ENCODE measurements around the gene CEP63. TPM values are rescaled to one million over a fixed set of nuclear protein-coding genes. Genes with fewer than 3 reads are reported as not detected.
A peak's percentile ranks its signal among the peaks of the same experiment; 100 is the strongest.

Gene CEP63
- 13.7 and 21.4 TPM in 2 replicates for total RNA-seq (2014; rRNA removed; shearing (Covaris generic))

DNA sequence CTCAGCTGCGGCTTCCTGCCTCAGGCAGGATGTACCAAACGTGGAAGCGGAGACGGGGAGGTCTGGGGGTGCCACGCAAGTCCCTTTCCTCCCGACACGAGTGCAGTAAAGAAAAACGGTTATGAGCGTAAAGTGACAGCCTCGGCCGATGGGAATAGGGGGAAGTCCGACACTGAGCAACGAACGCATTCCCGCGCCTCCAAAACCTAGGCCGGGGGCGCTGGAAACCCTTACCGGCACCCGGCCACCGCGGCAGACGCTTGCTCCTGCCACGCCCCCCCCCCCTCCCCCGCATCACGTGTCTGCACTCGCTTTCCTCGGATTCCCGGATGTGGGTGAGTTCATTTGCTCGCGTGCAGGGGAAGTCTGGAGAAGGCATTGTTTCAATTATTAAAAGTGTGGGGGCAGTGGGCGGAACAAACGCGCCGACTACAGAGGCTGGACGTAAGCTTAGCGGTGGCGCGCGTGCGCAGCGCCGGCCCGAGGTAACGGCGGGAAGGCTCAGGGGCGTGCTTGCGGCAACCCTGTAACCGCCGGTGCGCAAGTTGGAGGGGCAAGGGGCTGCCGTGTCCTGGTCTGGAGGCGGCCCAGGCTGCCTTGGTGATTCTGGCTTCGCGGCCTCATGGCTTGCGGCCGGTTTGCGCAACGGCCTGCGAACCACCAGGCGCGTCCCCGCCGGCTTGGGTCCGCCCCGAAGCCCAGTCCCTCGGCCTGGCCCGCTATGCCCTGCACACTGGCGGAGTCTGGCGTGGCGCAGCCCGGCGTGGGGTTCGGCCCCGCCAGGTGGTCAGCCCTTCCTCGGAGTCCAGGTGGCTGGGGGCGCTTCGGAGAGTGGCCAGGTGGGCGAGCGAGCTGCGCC lies at the start of gene CEP63, which contains the start of gene ANAPC13:
TSS of gene CEP63 (plus strand) at position 340 of the 859 bp plus-strand sequence. CDS start 9,264 bp downstream, outside the sequence.
TSS of gene ANAPC13 (minus strand) at position 268 of the 859 bp plus-strand sequence. CDS start 3,081 bp downstream, outside the sequence.
- Histone ChIP-seq H3K4me3 (ENCODE audit: insufficient read depth, low read depth, low read length) (peak within 1 kb of the TSS; percentile 80), H3K36me3 (replicated peaks; ENCODE audit: control insufficient read depth, insufficient read depth, low read length) (peaks cover 6% of the 10 kb centered on the region), H3K27me3 (ENCODE audit: control insufficient read depth, insufficient read depth, low read length) (no peaks in the 10 kb centered on the region)
- peak; percentile 92 for DNase-seq

DNA sequence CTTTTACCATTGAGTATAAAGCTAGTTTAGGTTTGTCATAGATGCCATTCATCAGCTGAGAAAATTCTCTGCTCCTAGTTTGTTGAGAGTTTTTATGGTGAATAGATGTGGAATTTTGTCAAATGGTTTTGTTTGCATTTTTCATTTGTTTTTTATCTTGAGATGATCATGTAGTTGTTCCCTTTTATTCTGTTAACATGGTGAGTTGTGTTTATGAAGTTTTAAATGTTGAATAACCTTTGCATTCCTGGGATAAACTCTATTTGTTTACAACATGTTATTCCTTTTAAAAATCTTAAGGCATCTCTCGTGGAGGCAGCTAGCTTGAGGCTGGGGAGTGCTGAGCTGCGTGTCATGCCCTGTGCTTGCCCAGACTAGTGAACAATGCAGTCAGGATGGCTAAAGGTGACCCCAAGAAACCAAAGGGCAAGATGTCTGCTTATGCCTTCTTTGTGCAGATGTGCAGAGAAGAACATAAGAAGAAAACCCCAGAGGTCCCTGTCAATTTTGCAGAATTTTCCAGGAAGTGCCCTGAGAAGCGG lies 48.6 kb upstream of the CEP63 start:
- Histone ChIP-seq H3K36me3 (replicated peaks; ENCODE audit: control insufficient read depth, insufficient read depth, low read length) (no peaks in the 10 kb centered on the region), H3K27me3 (ENCODE audit: control insufficient read depth, insufficient read depth, low read length) (no peaks in the 10 kb centered on the region), H3K4me3 (ENCODE audit: insufficient read depth, low read depth, low read length) (no peak overlapping the region)
- DNase-seq = no peak

DNA sequence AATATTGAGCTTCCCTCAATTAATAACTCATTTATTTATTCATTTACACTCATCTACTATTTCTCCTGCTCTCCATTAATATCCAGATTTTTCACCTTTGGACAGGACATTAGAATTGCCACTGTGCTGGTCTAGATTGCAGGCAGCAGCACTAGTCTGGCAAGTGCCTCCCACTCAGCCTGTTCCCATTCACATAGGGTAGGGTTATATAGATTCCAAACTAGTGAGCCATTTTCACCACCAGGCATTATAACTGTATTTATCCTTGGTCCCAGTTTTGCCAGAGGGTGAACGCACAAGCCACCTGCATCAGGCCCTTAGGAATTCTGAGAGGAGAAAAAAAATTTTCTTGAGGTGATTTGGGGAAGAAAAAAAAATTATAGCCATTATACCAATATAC lies 44.5 kb upstream of the CEP63 start:
- Histone ChIP-seq H3K36me3 (replicated peaks; ENCODE audit: control insufficient read depth, insufficient read depth, low read length) (no peaks in the 10 kb centered on the region), H3K27me3 (ENCODE audit: control insufficient read depth, insufficient read depth, low read length) (no peaks in the 10 kb centered on the region), H3K4me3 (ENCODE audit: insufficient read depth, low read depth, low read length) (no peak overlapping the region)
- DNase-seq = no peak

DNA sequence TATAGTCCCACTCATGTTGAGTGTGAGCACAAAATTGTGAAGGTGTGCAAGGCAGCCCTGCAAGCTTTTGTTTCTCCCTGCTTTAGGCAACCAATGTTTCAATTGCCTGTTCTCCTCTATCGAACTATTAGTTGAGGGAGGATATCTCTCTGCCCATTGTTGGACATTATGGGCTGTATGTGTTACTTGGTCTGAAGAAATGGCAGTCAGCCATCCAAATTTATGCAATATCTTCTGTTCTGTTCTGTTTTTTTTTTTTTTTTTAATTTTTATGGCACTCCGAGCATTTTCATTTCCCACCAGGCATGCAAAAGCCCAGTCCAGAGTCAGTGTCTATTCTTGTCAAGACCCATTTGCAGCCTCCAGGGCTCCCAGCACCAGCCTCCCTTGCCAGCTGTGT lies 44.0 kb upstream of the CEP63 start:
- Histone ChIP-seq H3K36me3 (replicated peaks; ENCODE audit: control insufficient read depth, insufficient read depth, low read length) (no peaks in the 10 kb centered on the region), H3K4me3 (ENCODE audit: insufficient read depth, low read depth, low read length) (no peak overlapping the region), H3K27me3 (ENCODE audit: control insufficient read depth, insufficient read depth, low read length) (no peaks in the 10 kb centered on the region)
- DNase-seq = no peak

DNA sequence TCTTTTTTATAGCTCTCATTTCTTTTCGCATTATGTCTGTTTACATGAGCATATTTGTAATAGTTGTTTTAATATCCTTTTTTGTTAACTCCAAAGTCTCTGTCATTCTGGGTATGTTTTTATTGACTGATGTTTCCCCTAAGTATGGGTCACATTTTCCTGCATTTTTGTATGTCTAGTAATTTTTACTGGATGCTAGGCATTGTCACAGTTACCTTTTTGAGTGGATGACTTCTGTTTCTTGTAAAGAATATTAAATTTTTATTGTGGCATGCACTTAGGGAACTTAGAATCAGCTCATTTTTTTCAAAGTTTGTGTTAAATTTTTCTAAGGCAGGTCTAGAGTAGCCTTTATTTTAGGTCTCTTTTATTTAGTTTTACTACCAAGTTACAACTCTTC lies 40.8 kb upstream of the CEP63 start:
- no peaks in the 10 kb centered on the region for H3K36me3 ChIP-seq (replicated peaks; ENCODE audit: control insufficient read depth, insufficient read depth, low read length)
- H3K27me3 ChIP-seq (ENCODE audit: control insufficient read depth, insufficient read depth, low read length) = no peaks in the 10 kb centered on the region
- DNase-seq = no peak
- H3K4me3 ChIP-seq (ENCODE audit: insufficient read depth, low read depth, low read length) = no peak overlapping the region

DNA sequence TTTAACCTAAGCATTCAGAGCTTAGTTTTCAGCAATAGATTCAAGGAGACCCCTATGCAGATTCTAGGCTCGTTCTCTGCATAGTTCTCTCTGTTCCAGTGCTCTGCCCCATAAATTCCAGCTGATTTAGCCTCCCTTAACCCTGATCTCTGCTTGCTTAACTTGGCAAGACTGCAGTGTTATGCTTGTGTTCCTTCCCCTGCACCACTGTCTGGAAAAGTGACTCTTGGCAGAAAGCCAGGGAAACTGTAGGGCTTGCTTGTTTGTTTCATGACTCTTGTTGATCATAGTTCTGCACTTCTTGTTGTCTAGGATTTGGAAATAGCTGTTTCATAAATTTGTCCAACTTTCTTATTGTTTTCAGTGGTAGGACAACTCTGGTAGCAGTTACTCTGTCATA lies 40.2 kb upstream of the CEP63 start:
- DNase-seq = no peak
- no peaks in the 10 kb centered on the region for H3K36me3 ChIP-seq (replicated peaks; ENCODE audit: control insufficient read depth, insufficient read depth, low read length)
- no peak overlapping the region for H3K4me3 ChIP-seq (ENCODE audit: insufficient read depth, low read depth, low read length)
- no peaks in the 10 kb centered on the region for H3K27me3 ChIP-seq (ENCODE audit: control insufficient read depth, insufficient read depth, low read length)

DNA sequence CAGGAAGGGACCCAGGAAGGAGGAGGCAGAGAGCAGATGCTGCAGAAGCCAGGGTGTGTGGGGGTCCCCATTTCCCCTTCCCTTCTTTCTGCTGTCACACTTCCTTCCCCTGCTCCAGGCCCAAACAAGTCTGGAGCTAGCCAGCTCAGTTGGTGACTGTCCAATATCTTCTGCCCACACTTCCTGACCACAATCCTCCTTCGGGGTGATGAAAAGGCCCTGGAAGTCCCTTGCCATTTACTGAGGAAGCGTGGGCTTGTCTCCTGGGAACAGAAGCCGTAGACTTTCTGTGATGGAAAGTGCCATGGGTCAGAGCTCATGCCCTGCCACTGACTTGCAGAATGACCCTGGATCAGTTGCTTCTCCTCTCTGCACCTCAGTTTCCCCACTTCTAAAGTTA lies 39.1 kb upstream of the CEP63 start:
- Histone ChIP-seq H3K36me3 (replicated peaks; ENCODE audit: control insufficient read depth, insufficient read depth, low read length) (no peaks in the 10 kb centered on the region), H3K27me3 (ENCODE audit: control insufficient read depth, insufficient read depth, low read length) (no peaks in the 10 kb centered on the region), H3K4me3 (ENCODE audit: insufficient read depth, low read depth, low read length) (no peak overlapping the region)
- DNase-seq = no peak

DNA sequence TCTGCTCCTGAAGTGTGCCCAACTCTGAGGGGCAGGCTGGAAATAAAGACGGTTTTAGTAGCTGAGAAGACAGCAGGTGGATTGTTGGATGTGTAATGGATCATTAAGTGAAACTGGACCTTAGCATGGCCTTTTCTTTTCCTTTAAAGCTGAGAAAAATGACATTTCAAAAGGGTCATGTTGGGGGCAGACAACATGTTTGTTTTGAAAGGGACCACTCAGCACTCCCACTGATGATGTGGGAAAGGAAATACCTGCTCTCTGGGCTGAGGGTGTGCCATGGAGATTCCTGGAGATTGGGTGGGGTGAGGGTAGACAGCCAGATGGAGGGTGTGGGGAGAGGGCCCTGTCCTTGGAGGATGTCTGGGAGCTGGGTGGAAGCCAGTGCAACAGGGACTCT lies 38.5 kb upstream of the CEP63 start:
- Histone ChIP-seq H3K36me3 (replicated peaks; ENCODE audit: control insufficient read depth, insufficient read depth, low read length) (no peaks in the 10 kb centered on the region), H3K4me3 (ENCODE audit: insufficient read depth, low read depth, low read length) (no peak overlapping the region), H3K27me3 (ENCODE audit: control insufficient read depth, insufficient read depth, low read length) (no peaks in the 10 kb centered on the region)
- DNase-seq = no peak

DNA sequence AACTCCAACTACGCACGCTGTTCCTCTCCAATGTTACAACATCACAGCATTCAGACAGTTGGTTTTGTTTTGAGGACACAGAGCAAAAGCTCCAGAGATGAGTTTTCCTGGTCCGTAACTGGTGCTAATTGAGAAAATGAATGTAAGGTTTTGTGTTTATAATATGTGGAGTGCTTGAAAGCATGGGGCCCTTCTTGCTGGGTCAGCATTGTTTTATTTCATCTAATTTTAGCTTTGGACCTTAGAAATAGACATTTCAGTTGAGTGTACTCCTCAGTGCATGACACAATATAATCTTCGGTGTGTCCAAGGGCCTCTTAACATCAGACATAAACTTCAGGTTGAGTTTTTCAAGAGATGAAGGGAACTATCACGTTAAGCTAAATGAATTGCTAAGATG lies 37.2 kb upstream of the CEP63 start:
- no peak for DNase-seq
- Histone ChIP-seq H3K27me3 (ENCODE audit: control insufficient read depth, insufficient read depth, low read length) (no peaks in the 10 kb centered on the region), H3K4me3 (ENCODE audit: insufficient read depth, low read depth, low read length) (no peak overlapping the region), H3K36me3 (replicated peaks; ENCODE audit: control insufficient read depth, insufficient read depth, low read length) (no peaks in the 10 kb centered on the region)

DNA sequence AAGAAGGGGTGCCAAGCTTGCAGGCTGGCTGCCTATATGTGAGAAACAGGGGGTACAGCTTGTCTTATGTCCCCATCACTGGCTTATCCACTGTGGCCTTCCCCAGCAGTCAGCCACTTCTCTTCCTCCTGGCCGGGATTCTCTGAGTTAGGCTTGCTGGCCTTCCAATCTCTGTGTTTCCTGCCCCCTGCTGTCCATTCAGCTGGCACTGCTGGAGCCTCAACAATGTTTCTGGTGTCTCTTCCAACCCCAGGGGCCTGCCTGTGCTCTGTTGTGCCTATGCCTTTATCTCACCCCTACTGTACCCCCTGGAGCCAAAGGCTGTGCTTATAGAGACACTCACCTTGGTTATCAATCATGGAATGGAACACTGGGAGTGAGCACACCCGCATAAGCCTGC lies 36.6 kb upstream of the CEP63 start:
- H3K4me3 ChIP-seq (ENCODE audit: insufficient read depth, low read depth, low read length) = no peak overlapping the region
- peak; percentile 70 for DNase-seq
- no peaks in the 10 kb centered on the region for H3K27me3 ChIP-seq (ENCODE audit: control insufficient read depth, insufficient read depth, low read length)
- H3K36me3 ChIP-seq (replicated peaks; ENCODE audit: control insufficient read depth, insufficient read depth, low read length) = no peaks in the 10 kb centered on the region

DNA sequence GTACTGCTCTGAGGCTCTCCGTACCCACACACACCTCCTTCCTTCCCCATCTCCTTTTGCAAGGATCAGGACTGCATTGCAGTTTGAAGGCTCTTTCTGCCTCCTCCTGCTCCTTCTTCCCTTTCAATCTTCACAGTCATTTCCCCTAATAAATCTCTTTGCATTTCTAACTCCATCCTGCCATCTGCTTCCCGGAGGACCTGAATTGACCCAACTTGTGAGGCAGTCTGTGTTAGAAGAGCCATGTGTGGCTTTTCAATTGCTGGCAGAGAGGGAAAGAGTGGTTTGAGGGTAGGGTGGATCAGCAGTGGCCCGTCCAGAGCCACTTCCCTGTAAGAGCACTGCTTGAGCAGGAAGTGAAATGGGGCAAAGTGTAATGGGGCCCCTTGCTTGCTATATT lies 35.9 kb upstream of the CEP63 start:
- no peak overlapping the region for H3K4me3 ChIP-seq (ENCODE audit: insufficient read depth, low read depth, low read length)
- DNase-seq = no peak
- no peaks in the 10 kb centered on the region for H3K36me3 ChIP-seq (replicated peaks; ENCODE audit: control insufficient read depth, insufficient read depth, low read length)

DNA sequence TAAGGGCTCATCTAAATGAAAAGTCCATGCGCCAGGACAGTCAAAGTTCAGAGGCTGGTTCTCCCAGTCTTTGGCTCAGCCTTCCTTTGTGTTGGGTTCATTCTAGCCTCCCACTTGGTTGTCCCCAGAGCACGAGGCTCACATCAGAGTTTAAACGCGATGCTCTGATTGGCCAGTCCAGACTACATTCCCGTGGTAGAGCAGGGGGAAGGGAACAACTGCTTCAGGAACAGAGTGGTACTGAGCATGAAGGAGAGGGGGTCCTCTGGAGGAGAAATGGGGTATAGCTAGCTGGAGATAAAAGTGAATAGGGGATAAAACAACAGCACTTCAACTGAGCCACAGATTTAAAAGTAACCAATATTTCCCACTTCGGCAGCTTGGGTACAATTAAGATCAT lies 32.2 kb upstream of the CEP63 start:
- H3K36me3 ChIP-seq (replicated peaks; ENCODE audit: control insufficient read depth, insufficient read depth, low read length) = no peaks in the 10 kb centered on the region
- H3K4me3 ChIP-seq (ENCODE audit: insufficient read depth, low read depth, low read length) = no peak overlapping the region
- peak; percentile 72 for DNase-seq
- H3K27me3 ChIP-seq (ENCODE audit: control insufficient read depth, insufficient read depth, low read length) = no peaks in the 10 kb centered on the region

More for the DNA sequence above, 35.9 kb upstream of the CEP63 start:
- no peaks in the 10 kb centered on the region for H3K27me3 ChIP-seq (ENCODE audit: control insufficient read depth, insufficient read depth, low read length)

DNA sequence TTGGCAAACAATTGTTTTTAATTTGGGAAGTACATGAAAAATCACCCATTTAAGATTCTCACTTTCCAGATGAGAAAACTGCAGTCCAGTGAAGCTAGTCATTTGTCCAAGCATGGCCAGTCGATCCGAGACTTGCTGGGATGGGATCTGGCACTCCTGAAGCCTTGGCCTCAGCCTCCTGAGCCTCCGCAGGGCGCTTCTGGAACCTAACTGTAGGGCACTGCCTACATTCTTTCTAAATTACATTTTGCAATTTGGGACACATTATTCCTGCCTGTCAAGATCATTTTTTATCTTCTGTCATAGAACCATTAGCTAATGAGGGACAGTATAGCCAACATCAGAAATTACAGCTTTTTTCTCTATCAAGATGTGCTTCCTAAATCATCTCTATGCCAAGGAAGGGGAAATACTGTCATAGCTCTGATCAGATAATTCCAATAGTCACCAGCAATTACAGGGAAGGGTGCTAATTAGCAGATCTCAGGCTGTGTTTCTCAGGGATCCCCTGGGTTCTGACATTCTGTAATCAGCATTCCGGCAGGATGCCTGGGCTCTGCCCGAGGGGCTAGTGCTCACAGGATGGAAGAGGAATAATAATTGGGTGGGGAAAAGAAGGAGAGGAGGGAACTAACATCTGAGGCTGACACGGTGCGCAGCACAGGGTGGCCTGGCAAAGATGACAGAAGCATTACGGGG lies 28.3 kb upstream of the CEP63 start:
- H3K4me3 ChIP-seq (ENCODE audit: insufficient read depth, low read depth, low read length) = no peak overlapping the region
- no peak for DNase-seq
- H3K36me3 ChIP-seq (replicated peaks; ENCODE audit: control insufficient read depth, insufficient read depth, low read length) = no peaks in the 10 kb centered on the region
- no peaks in the 10 kb centered on the region for H3K27me3 ChIP-seq (ENCODE audit: control insufficient read depth, insufficient read depth, low read length)

DNA sequence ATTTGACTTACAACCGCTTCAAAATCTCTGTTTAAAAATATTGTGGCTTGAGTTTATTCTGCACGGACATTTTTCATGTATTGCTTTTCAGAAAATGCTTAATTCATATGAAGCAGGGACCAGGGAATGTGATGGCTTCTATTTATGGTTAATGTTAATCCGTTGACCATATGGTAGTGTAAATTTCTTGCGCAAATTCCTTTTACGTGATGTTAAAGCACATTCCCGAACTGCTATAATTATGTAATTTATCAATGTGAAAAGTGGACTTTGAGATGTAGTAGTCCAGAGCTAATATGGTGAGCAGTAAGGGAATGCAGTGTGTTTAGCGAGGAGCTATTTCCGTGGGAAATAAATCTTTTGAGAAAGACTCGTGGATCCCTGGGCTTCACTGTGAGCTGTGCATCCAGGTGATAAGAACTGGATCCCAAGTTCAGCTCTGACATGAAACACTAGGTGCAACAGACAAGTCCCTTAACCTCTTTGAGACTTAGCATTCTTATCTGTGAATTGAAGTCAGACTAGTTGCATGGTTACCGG lies 27.4 kb upstream of the CEP63 start:
- Histone ChIP-seq H3K27me3 (ENCODE audit: control insufficient read depth, insufficient read depth, low read length) (no peaks in the 10 kb centered on the region), H3K4me3 (ENCODE audit: insufficient read depth, low read depth, low read length) (no peak overlapping the region), H3K36me3 (replicated peaks; ENCODE audit: control insufficient read depth, insufficient read depth, low read length) (no peaks in the 10 kb centered on the region)
- no peak for DNase-seq

DNA sequence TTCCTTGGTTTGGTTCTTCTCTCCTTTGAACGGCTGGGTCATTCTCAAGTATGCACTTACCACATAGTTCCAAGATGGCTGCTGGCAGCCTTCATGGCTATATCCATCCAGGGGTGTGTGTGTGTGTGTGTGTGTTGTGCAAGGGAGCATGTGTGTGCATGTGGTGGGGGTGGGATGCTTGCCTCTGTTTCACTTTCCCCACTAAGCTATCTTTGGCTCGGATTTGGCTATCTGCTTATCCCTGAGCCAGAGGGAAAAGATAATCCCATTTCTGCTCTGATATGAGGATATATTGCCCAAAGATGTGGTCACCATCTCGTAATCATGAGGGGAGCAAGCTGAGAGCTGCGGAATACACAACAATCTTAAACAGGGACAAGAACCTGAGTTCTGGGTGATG lies 26.3 kb upstream of the CEP63 start:
- no peaks in the 10 kb centered on the region for H3K27me3 ChIP-seq (ENCODE audit: control insufficient read depth, insufficient read depth, low read length)
- H3K36me3 ChIP-seq (replicated peaks; ENCODE audit: control insufficient read depth, insufficient read depth, low read length) = no peaks in the 10 kb centered on the region
- no peak overlapping the region for H3K4me3 ChIP-seq (ENCODE audit: insufficient read depth, low read depth, low read length)
- DNase-seq = no peak

All from H7 (cell line).